SU-DHL-6 (cell line): ENCODE results near the gene ZSWIM3.

Source experiments
- CTCF ChIP-seq: fragments of 200-600 bp; sonication (generic); IDR thresholded peaks from one replicate; pipeline ENCODE4 v1.5.1; 2017; ENCODE audit warnings: antibody characterized with exemption, mild to moderate bottlenecking, low read length, moderate library complexity; ENCODE audit not compliant: insufficient read depth, poor library complexity, severe bottlenecking
- EZH2phosphoT487 ChIP-seq: fragments of 200-600 bp; sonication (generic), shearing (Covaris generic); conservative IDR thresholded peaks from 2 replicates; pipeline ENCODE4 v1.6.1; 2018; ENCODE audit warnings: mild to moderate bottlenecking, antibody characterized with exemption, low read length, moderate library complexity, mixed read lengths

DNA sequence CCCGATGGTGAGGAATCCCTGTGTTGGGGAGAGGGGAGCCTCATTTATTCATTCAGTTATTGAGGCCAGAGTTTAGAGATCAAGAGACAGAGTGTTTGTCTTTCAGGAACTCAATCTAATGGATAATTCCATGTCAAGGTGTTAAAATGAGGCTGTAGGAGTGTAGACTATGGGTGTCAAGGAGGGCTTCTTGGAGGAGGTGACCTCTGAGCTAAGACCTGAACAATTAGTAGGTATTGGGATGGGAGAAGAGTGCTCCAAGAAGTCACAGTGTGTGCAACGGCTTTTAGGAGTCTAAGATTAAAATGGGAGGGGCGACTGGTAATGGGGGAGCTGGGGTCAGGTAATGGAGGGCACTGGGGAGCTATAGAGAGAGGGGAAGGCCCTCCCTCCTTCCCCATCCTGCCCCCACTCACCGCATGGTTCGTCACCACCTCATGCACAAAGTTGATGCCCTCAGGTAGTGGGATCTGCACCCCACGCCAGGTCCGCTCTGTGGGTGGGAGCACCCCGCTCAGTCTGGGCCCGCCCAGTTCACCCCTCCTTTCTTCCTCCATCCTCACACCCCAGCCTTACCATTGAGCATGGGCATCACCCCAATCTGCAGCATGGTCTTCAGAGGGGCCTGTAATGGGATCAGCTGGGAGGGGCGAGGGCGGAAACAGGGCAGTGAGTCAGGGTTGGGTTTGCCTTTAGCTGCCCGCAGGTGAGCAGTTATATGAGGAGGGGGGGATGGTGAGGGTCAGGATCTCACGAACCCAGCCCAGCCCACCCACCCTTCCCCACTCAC is 41.8 kb downstream of the ZSWIM3 start:
- no peak for TF ChIP-seq CTCF
- TF ChIP-seq EZH2phosphoT487 = no peak
